ENCODE results near the gene MAPK7.

The MAPK7 gene

GRCh38 chr17:19378416-19379360 is at the start of gene MAPK7:
Gene MAPK7 (plus strand): TSS chr17:19378498. CDS start chr17:19378901, 403 bp downstream.
- no peak for DNase-seq

GRCh38 chr17:19329136-19329535 is 49.2 kb upstream of the MAPK7 start:
- no peak for DNase-seq

DNA sequence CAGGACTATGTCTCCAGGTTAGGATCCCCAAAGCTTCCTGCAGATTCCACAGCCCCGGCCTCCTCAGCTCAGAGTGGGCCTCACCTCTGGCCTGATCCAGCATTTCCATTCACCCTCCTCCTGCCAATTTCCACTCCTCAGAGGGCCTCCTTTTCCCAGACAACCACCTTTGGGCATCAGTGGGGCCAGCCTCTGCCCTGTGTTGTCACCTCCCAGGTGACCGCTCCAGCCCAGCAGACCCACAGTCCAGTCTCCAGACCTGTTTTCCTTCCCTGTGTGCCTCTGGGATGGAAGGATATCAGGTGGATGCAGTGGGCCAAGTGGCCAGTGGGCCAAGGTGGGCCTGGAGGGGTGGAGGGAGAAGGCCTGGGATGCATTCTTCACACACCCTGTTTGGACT is 48.5 kb upstream of the MAPK7 start:
- DNase-seq = no peak

DNA sequence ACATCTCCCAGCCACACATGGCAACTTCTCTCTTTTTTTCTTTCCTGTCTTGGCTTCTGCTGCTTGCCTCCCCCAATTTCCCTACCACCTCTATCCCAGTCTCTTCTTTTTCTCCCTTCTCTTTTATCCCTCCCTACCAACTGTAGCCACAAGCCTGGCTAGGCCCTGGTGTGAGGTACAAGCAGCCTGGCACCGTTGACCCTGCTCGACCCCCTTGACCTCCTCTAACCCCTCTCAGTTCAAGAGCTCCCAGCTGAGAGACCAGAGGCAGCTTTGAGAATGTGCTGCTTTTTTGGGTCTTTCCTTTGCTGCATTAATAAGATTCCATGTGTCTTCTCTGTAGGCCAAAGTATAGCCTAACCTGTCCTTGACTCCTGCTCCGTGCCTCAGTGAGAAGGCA is 48.0 kb upstream of the MAPK7 start:
- no peak for DNase-seq

GRCh38 chr17:19331134-19331533 is 47.2 kb upstream of the MAPK7 start:
- no peak for DNase-seq

GRCh38 chr17:19331543-19332245 is 46.6 kb upstream of the MAPK7 start:
- no peak for DNase-seq

GRCh38 chr17:19332371-19333131 is 45.7 kb upstream of the MAPK7 start:
- DNase-seq = no peak

DNA sequence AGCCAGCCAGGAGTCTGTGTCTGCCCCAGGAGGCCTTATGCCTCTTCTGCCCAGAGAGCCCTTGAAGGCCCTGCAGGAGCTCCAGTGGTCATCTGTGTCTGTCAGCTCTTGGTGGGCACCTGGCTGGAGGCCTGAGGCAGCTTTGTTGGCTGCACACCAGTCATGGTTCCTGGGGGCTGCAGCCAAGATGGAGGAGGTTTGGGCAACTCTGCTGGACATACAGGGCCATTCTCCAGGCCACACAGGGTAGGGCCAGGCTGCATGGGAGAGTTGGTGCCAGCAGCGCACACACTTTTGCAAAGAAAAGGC is 45.2 kb upstream of the MAPK7 start:
- DNase-seq = no peak

GRCh38 chr17:19333736-19334290 is 44.5 kb upstream of the MAPK7 start:
- no peak for DNase-seq

DNA sequence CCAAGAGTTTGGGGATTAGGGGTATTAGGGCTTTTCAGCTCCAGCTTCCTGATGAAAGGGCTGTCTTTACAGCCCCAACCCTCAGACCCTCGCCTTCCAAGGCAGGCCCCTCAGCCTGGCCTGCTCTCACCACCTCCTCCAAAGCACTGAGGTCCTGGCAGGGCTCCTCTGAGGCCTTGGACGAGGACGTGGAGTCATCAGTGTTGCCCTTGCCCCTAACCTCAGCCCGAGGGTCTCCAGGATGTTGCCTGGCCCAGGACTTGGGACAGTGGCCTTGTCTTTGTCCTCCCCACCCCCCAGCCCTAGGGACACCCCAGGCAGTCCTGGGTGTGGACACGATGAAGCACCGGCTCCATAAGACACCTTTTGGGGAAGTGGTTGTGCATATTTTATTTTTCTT is 44.0 kb upstream of the MAPK7 start:
- no peak for DNase-seq

- no peak for DNase-seq
Observed at GRCh38 chr17:19335951-19336631, 42.2 kb upstream of the MAPK7 start.

DNA sequence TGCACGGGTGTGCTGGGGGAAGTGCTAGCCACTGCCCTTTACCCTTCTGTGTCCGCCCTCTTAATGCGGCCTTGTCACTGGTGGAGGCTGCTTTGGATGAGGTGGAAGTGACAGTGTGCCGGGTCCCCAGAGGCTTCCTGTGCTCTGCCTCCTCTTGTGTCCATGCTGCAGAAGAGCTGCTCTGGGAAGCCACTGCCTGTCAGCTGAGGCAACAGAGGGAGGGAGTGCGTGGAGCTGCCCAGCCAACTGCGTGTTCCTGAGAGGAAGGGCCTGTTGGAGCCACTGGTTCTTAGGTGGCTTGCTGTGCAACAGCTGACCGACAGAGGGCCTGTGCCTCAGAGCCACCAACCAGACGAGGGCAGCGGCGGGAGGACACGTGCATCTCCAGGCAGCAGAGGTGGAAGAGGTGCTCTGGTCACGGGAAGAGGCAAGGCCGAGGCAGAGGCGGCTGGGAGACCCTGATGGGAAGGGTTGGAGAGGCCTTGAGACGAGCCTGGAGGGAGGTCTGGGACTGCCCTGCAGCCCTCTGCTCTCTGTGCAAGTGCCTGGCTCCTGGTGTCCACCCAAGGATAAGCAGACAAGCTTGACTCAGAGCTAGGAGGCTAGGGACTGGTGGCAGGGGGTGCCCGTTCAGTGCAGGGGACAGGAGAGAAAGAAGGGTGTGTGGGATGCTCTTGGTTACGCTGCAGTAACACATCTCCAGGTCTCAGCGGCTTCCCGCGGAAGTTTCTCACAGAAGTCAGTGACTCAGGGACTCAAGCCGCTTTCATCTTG is 41.2 kb upstream of the MAPK7 start:
- DNase-seq = no peak

DNA sequence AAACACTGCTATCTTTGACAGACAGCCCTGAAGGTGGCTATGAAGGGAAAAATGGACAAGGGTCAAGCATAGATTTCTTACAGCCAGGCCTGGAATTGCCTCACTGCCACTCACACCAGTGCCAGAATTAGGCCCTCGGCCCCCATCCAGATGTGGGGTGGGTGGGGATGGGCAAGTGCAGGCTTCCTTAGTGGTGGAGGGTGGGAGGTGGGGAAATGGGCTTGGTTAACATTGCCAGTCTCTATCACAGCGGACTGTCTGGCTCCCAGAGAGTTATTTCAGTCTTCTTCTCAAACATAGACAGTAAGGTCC is 40.6 kb upstream of the MAPK7 start:
- no peak for DNase-seq

- peak; percentile 29 to 38 for DNase-seq
Observed at GRCh38 chr17:19338031-19338990, 40.0 kb upstream of the MAPK7 start.

- no peak for DNase-seq
Observed at GRCh38 chr17:19339341-19339815, 38.9 kb upstream of the MAPK7 start.

DNA sequence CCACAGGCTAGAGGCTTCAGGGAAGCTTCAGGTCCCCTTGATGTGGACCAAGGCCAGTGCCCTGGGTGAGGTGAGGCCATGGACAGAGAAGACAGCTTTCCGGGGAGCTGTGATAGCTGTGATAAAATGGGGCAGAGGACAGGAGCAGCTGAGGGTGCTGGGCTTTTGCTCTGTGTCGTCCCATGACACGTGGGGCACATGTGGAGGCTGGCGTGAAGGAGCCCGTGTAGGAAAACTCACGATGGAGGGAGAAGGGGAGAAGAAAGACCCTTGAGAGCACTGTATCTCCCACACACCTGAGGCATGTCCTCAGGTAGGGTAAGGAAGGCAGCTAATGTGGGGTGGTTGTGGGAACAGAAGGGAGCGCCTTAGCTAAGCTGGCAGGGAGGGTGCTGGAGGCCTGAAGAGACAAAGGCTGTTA is 37.1 kb upstream of the MAPK7 start:
- DNase-seq = no peak

DNA sequence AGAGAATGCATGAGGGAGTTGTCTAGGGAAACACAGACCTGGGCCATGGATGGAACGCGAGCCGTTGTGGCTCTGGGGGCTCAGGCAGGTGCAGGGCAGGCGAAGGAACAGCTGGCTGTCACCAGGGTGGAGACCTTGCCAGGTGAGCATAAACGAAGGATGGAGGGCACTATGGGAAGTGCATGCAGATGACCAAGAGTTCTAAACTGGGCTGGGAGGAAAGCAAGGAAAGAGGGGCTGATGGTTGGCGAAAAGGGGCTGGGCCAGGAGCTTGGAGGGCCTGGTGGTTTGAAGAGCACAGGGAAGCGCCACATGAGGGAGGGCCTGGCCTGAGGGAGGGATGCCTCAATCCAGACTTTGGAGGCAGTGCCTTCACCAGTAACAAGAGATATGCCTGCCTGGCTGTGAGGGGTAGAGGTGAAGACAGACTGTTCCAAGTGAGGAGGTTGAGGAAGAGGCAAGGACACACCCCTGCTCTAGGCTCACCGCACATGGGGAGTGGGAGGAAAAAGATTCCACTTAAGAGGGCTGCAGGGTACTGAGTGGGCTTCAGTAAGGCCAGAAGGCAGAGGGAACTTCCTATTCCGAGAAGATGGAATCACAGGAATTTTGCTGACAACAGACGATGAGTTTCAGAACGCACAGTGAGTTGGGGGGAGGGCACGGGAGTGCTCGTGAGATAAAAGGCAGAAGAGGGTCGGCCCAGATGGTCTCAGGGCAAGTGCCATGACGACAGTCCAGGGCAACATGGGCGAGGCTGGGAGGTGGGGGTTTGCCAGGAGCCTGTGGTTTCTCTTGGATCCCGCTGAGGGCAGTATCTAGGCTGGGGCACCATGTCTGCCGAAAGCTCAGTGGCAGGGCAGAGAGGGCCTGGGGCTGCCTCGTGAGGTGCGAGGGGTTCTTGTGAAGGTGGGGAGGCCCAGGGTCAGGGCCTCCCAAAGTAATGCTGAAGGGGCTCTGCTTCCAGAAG is 36.4 kb upstream of the MAPK7 start:
- DNase-seq = no peak

- DNase-seq = no peak
Observed at GRCh38 chr17:19342611-19343255, 35.6 kb upstream of the MAPK7 start.

GRCh38 chr17:19343256-19343630 is 35.1 kb upstream of the MAPK7 start:
- no peak for DNase-seq

Data from bone marrow (tissue), 2 donors.